Pancreas (tissue), 10 donors: ENCODE data around the gene SPOCK3. TPM values are rescaled to one million over a fixed set of nuclear protein-coding genes. Genes with fewer than 3 reads are reported as not detected.
A peak's percentile ranks its signal among the peaks of the same experiment; 100 is the strongest.

Experiments
- ATAC-seq, 4 donors: fragments of 200-7000 bp; cut with Tn5 transposase; one replicate each; pipeline versions ENCODE4 v1.8.0 to v1.9.1; 2020; ENCODE audit warnings: mild to moderate bottlenecking in 4 of 4, moderate library complexity in 4 of 4
- DNase-seq, 6 donors: peaks; one replicate each; pipeline ENCODE4 v3.0.0-alpha.2; 2020
- FAIRE-seq: peaks from 2 replicates; lab custom pipeline; 2012; peaks lifted over from hg19 to GRCh38; lab: Jason Lieb, UNC
- H3K27ac ChIP-seq, 4 donors: fragments of 200-600 bp; sonication (generic); 1 replicate in 3 of 4; 2 replicates in 1 of 4; pipeline versions ENCODE4 v1.5.0 to v1.8.0; 2020
- H3K27me3 ChIP-seq, 4 donors: fragments of 200-600 bp; one replicate each; pipeline ENCODE4 v1.8.0; 2021
- H3K36me3 ChIP-seq, 3 donors: fragments of 200-600 bp; sonication (generic) in 1 of 3; one replicate each; pipeline versions ENCODE4 v1.5.0 to v1.8.0; 2020 to 2021
- H3K4me1 ChIP-seq, 3 donors: fragments of 200-600 bp; one replicate each; pipeline ENCODE4 v1.8.0; 2021
- H3K4me3 ChIP-seq, 4 donors: fragments of 200-600 bp; sonication (generic) in 2 of 4; one replicate each; pipeline versions ENCODE4 v1.5.0 to v1.8.0; 2020 to 2021
- H3K9me3 ChIP-seq, 4 donors: fragments of 200-600 bp; one replicate each; pipeline ENCODE4 v1.8.0; 2021
- WGBS, 2 donors: extraction: QIAGEN DNeasy Blood & Tissue Kit; methylation state at CpG; one replicate each; pipeline ENCODE4 v1.1.7; 2013; 5-methylcytosine and 5-hydroxymethylcytosine counted together
- intact Hi-C, 3 donors: fragments of 100-400 bp; cut with DNase I; formaldehyde crosslinking; loops; one replicate each; pipeline versions ENCODE4 v1.11.1 to v1.14.2; 2022
- polyA plus RNA-seq, 2 donors: library from polyadenylated mRNA; stranded (reverse); fragments of 200-250 nt; gene quantifications; one replicate each; pipeline ENCODE4 v1.2.3, GENCODE V29; 2013
- total RNA-seq, 6 donors: library from RNA; stranded (reverse); fragmentation: NEBNext Ultra II Directional in 4 of 6; extraction: Animal tissue kit (Norgen Biotek cat#: 25700) in 4 of 6; gene quantifications; one replicate each; pipeline versions ENCODE4 v1.2.1 to v1.2.4, GENCODE V29; 2021 to 2023
- TF ChIP-seq, protein P1 (sequence below), 4 donors: fragments of 200-600 bp; sonication (generic) in 3 of 4; IDR thresholded peaks; one replicate each; pipeline versions ENCODE4 v1.5.0 to v1.8.0; 2021; ENCODE audit warnings: antibody characterized with exemption in 4 of 4
- donor health status: healthy with polysubstance abuse.
- donor health status: DM: no; HTN: no; CAD: no; lungs with moderate emphysema.
- donor health status: DM: no; HTN: no; CAD: no.
- donor health status: control.
- donor health status: control.
- donor health status: Bipolar disorder and iron deficiency.
- donor health status: DM: yes; HTN: yes; CAD: no.
- donor health status: DM: no; HTN: no; CAD: no.
- donor health status: DM: no; HTN: no; CAD: no.
- donor health status: DM: yes; HTN: yes; CAD: no.

SPOCK3 gene
- total and polyA plus RNA-seq, 8 donors, result 0.16 to 3.1 (median 0.61) TPM

DNA sequence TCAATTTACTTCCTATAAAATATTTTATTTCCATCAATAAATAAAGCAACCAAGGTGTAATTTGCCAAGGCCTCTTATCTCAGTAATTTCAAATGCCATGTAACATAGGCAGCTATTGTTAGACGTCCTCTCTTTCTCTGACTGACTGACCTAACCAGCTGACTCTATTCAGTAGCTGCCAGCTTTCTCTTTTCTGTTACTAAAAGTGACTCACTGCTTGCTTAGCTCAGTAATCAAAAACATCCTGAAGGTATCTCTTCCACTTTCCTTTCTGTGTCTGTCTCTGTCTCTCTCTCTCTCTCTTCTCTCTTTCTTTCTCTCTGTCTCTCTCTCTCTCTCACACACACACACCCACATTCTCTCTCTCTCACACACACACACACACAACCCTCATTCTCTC is 134.2 kb downstream of the SPOCK3 start:
- Histone ChIP-seq H3K27ac (no peak overlapping the region), H3K27me3 (no peaks in the 10 kb centered on the region), H3K4me1 (no peaks in the 10 kb centered on the region), H3K9me3 (no peaks in the 10 kb centered on the region), H3K36me3 (no peaks in the 10 kb centered on the region), H3K4me3 (no peak overlapping the region)
- FAIRE-seq (no peak), DNase-seq (no peak), ATAC-seq (peak in 3 of 4 donors; percentile 59 to 85 (median 80))
- intact Hi-C loops, result no loop called here
- 3 to 6% methylated on average over 1 of the region's 1 CpG for WGBS, 2 donors
- TF ChIP-seq, protein P1, sequence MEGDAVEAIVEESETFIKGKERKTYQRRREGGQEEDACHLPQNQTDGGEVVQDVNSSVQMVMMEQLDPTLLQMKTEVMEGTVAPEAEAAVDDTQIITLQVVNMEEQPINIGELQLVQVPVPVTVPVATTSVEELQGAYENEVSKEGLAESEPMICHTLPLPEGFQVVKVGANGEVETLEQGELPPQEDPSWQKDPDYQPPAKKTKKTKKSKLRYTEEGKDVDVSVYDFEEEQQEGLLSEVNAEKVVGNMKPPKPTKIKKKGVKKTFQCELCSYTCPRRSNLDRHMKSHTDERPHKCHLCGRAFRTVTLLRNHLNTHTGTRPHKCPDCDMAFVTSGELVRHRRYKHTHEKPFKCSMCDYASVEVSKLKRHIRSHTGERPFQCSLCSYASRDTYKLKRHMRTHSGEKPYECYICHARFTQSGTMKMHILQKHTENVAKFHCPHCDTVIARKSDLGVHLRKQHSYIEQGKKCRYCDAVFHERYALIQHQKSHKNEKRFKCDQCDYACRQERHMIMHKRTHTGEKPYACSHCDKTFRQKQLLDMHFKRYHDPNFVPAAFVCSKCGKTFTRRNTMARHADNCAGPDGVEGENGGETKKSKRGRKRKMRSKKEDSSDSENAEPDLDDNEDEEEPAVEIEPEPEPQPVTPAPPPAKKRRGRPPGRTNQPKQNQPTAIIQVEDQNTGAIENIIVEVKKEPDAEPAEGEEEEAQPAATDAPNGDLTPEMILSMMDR (IDR thresholded peaks at IDR 0.05), result no peak

DNA sequence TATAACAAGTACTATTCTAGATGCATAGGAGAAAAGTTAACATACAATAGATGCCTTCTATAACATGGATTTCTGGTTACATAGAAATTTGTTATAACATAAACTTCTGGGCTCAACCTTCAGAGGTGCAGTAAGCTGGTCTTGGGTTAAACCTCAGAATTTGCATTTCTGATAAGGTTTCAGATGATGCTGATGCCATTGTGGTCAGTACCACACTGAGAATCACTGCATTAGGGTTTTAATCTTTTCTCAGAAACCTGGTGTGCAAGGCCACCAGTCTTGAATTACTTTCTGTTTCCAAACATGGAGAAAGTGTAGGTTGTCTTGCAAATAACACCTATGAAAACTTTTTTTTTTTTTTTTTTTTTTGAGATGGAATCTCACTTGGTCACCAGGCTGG is 146.2 kb downstream of the SPOCK3 start:
- ATAC-seq, result no peak
- Histone ChIP-seq H3K36me3 (no peaks in the 10 kb centered on the region), H3K27ac (no peak overlapping the region), H3K4me3 (no peak overlapping the region), H3K4me1 (no peaks in the 10 kb centered on the region), H3K9me3 (no peaks in the 10 kb centered on the region), H3K27me3 (no peaks in the 10 kb centered on the region)
- DNase-seq, result no peak
- FAIRE-seq, result no peak
- intact Hi-C loops, result no loop called here
- TF ChIP-seq, protein P1 (IDR thresholded peaks at IDR 0.05), result no peak

DNA sequence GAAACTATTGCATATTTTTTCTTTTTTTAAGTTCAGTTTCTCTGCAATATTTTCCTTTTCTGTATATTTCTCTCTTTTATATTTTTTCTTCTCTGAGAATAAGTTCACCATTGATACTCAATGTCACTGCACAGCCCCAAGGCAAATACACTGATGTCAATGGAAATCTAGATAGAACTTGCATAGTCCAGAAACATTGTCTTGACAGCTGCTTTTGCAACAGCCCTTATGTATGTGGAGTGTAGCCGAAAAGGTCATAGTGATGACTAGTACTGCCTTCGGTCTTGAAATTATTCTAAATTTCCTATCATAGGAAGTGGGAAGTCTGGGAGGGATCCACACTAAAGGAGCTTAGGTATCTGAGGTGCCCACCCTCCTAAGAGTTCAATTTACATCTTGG is 150.0 kb downstream of the SPOCK3 start:
- no peak for FAIRE-seq
- no peaks in the 10 kb centered on the region for H3K36me3 ChIP-seq
- no peak for ATAC-seq
- H3K9me3 ChIP-seq, result no peaks in the 10 kb centered on the region
- TF ChIP-seq, protein P1 (IDR thresholded peaks at IDR 0.05), result no peak
- WGBS, 2 donors, result 61 to 81% methylated on average over 2 of the region's 2 CpGs
- intact Hi-C loops, result no loop called here
- no peak for DNase-seq
- no peak overlapping the region for H3K4me3 ChIP-seq
- no peak overlapping the region for H3K27ac ChIP-seq
- no peaks in the 10 kb centered on the region for H3K4me1 ChIP-seq
- H3K27me3 ChIP-seq, result no peaks in the 10 kb centered on the region

DNA sequence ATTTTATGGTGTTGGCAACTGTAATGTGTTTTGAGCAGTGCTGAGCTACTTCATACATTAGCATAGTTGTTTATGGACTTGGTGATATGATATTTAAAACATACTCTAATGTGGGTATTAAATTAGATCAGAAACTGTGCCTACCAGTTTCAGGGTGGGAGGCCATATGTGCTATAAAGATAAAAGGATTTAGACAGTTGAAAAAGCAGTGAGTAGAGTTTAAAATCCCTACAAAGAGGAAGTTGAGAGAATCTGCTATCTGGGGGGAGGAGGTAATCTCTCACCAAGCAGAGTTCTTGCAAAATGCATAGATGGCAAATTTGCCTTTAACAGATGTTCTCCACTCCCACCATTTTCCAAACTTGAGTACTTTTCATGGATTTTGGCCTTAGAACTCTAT is 154.5 kb downstream of the SPOCK3 start:
- TF ChIP-seq, protein P1 (IDR thresholded peaks at IDR 0.05), result no peak
- Histone ChIP-seq H3K27me3 (no peaks in the 10 kb centered on the region), H3K4me1 (no peaks in the 10 kb centered on the region), H3K36me3 (no peaks in the 10 kb centered on the region), H3K27ac (no peak overlapping the region), H3K9me3 (no peaks in the 10 kb centered on the region), H3K4me3 (no peak overlapping the region)
- FAIRE-seq (no peak), ATAC-seq (no peak), DNase-seq (no peak)
- intact Hi-C loops, result no loop called here

DNA sequence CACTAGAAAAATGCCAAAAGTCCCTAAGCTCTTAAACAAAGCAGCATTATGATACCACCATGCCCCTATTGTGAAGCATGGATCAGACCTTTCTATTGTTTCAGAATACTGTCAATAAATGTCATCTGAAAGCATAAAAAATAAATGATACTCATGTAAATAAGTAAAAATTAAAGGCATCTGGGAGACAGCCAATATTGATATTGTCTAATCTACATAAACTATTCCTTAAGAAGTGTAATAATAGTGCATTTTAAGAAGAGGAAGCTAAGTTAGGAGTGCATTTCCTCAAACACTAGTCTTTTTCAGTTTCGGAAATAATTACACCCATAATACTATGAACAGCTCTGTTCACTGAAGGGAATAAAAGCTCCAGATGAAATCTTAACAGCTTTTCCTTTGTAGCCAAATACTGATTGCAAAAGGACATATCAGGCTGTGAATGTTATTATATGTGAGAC is 181.6 kb downstream of the SPOCK3 start:
- Histone ChIP-seq H3K4me1 (no peaks in the 10 kb centered on the region), H3K4me3 (no peak overlapping the region), H3K27ac (no peak overlapping the region), H3K9me3 (no peaks in the 10 kb centered on the region), H3K36me3 (no peaks in the 10 kb centered on the region), H3K27me3 (no peaks in the 10 kb centered on the region)
- TF ChIP-seq, protein P1 (IDR thresholded peaks at IDR 0.05), result no peak
- ATAC-seq (no peak), DNase-seq (no peak), FAIRE-seq (no peak)
- 65 to 77% methylated on average over 1 of the region's 1 CpG for WGBS, 2 donors
- intact Hi-C loops, result no loop called here
